GM19468 (cell line): ENCODE measurements around the gene NEK2.
"Not testable (repeated sequence)": the region's sequence is repeated elsewhere in the genome, so short reads cannot be mapped to it uniquely, and the experiment has no call there.

Experiments
- ATAC-seq: cut with Tn5 transposase; IDR thresholded peaks from one replicate; pipeline ENCODE4 v1.9.1; 2021; ENCODE audit warnings: mild to moderate bottlenecking, moderate library complexity, moderate number of reproducible peaks; ENCODE audit not compliant: unreplicated experiment; ENCODE audit errors: extremely low read depth

Gene NEK2

DNA sequence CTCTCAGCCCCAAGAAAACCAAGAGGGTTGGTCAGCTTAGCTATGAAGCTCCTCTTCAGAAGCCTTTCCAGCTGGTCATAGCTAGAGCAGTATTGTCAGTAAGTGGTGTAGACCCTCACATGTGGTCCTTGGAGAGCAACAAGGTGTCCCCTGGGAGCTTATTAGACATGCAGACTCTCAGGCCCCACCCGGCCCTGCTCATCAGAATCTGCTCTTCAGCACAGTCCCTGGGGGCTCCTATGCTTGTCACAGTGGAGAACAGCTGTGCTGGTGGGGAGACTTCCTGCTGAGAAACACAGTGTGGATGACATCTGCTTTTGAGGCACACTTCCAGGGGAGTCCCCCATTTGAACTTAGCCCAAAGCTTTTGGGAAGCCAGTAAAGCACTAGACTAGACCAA lies 21.9 kb upstream of the NEK2 start:
- peak; percentile 62 for ATAC-seq

DNA sequence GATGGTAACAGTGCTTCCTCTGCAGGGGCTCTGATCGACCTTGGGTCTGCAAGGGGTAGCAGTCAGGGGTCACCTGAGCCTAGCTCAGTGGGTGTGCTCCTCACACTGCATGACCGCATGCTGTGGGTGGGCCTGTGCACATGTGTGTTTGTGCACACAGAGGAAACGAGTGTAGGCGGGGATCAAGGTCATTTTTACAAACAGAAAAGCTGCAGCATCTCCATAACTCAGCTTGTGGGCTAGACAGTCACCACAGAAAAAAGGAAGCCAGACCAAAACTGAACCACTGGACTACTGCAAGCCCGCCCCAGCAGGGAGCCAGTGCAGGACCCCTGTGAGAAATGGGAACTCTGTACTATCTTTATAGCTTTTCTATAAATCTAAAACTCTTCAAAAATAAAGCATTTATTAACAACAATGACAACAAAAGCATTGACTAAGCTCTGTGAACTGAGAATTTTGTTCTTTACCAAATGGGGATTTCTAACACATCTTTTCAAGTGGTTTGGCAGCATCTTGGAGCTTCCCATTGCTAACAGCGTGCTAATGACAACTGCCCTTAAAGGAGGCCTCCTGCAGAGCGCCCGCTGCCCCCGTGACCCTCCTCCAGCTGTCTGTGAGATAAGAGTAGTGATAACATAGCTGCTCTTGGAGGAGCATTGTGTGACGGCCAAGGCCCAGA lies 19.9 kb upstream of the NEK2 start:
- ATAC-seq: peak; percentile 29

DNA sequence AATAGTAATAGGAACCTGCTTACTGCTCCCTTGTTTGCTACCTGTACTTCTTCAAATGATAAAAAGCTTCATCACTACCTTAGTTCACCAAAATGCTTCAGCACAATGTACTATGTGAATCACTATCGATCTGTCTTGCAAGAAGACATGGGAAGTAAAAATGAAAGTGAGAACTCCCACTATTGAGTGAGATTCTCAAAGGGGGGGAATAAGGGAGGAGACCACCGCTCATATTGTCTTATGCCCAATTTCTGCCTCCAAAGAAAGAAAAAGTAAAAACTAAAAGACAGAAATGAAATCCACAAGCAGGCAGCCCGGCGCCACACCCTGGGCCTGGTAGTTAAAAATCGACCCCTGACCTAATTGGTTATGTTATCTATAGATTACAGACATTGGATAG lies 18.5 kb upstream of the NEK2 start:
- not testable (repeated sequence) for ATAC-seq

DNA sequence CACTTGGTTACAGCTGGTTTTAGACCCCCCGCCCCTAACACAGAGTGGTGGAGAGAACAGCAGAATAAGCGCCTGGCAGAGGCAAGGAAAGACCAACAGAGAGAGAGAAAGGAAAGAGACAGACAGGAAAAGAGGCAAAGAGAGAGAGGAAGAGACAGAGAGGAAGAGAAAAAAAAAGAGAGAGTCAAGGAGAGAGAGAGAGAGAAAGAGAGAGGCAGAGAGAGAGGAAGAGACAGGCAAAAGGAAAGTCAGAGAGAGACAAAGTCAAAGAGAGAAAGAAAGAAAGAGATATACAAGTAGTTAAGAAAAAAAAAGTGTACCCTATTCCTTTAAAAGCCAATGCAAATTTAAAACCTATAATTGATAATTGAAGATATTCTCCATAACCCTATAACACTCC lies 13.0 kb upstream of the NEK2 start:
- ATAC-seq: no peak

DNA sequence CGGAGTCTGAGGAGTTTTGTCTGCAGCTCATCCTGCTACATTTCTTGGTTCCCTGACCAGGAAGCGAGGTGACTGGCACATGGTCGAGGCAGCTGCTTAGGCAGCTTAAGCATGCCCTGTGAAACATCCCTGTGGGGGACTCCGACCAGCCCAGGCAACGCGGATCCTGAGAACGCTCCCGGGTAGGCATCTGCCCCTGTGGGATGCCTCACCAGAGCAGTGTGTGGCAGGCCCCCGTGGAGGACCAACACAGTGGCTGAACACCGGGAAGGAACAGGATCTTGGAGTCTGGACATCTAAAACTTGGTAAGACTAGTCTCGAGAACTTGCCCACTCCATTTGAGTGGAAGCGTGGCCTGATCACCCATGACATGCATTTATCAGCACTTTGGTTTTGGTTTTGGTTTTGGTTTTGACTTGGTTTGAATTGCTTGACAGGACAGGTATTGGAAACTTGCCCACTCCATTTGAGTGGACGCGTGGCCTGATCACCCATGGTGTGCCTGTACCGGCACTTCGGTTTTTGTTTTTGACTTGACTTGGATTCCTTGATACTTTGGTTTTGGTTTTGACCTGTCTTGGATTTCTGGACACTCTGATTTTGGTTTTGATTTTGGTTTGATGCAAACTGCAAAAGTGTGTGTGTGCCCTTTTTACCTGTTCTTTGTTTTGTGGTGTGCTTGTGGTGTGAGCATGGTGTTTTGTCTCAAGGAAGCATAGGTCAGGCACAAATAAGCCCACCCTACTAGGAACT lies 12.2 kb upstream of the NEK2 start:
- ATAC-seq: no peak

DNA sequence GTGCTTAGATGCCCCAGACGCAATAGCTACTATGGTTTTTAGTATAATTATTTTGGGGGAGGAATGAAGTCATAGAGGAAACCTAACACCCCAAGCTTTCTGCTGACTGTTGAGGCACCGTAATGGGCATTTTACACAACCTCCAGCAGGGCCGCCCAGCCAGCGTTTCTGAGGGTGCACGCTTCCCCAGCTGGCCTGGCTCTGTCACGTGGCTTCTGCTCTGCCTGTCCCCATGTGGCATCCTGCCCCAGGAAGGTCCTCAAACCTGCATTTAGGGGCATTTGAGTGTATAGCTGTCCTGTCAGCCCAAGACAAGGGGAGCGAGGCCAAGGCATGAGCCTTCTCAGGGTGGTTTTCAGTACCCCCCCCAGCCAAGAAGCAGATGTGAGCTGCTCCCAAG lies 10.4 kb upstream of the NEK2 start:
- no peak for ATAC-seq

DNA sequence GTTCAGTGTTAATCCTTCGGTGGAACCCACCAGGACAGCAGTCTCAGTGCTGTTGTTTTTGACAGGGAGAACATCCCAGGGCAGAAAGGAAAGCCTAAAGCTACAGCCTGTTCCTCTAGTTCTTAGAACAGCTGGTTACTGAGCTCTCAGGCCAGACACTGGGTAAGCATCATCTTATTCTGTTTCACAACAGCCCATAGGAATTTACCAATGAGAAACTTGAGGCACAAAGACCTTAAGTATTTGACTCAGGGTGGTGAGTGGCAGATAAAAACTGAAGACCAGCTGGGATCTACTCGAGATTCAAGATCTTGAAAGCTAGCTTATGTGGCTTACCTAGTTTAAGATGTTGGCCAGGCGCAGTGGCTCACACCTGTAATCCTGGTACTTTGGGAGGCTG lies 9.4 kb upstream of the NEK2 start:
- no peak for ATAC-seq

DNA sequence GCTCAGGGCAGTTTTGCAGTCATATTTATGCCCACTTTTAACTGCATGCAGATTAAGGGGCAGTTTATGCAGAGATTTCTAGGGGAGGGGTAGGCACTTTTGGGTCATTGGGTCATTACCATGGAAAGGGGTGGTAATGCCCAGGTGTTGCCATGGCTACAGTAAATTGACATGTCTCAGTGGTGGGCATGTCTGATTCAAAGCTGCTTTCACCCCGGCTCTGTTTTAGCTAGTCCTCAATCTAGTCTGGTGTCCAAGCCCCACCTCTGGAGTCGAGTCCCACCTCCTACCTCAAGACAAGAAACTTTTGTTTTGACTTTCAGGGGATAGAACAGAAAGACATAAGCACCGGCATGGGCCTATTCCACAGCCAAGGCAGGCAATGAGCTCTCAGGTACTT lies 8.9 kb upstream of the NEK2 start:
- ATAC-seq: no peak

DNA sequence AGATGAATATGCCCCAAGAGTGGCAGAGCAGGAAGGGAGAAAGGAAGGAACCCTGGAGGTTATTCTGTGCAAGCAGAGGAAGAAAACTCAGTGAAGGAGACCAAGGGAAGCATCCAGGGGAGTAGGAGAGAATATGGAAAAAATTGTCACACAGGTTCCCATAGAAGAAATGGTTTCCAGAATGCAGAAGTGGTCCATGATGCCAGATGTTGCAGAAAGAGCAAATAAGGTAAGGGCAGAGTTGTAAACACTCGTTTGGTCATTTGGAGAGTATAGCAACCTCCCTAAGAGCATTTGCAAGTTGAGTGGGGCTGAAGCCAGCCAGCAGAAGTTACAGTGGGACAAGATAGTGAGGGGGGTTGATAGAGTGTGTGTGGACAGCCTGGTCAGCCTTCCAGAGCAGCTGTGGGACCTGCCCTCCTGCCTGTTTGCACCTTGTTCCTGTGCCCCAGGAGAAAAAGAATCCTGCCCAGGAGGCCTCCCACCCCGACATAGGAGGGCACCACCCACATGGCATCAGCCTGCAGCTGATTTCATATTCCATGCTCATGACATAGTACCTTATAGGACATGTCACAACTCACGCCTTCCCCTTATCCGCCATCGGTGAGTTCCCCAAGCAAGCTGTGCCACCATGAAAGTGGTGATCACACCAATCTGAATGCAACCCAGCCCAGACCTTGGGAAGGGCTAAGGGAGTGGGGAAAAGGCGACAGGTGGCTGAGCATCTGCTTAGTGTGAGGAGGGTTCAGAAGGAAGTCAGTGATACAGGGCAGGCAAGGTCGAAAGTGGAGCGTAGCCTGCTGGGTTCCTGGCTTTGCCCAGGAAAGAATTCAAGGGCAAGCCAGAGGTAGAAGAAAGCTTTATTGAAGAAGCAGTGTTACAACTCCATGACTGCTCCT lies 8.2 kb upstream of the NEK2 start:
- no peak for ATAC-seq

DNA sequence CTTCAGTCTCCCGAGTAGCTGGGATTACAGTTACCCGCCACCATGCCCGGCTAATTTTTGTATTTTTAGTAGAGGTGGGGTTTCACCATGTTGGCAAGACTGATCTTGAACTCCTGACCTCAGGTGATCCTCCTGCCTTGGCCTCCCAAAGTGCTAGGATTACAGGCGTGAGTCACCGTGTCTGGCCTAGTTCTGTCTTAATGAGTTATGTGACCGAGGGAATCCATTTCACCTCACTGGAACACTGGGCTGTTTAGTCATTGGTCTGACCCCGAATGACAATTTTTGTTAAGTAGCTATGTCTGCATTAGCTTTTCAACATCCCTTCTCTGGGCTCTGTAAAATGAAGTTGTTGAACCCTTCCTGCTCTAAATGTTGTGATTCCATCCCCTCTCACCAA lies 6.8 kb upstream of the NEK2 start:
- ATAC-seq: not testable (repeated sequence)

DNA sequence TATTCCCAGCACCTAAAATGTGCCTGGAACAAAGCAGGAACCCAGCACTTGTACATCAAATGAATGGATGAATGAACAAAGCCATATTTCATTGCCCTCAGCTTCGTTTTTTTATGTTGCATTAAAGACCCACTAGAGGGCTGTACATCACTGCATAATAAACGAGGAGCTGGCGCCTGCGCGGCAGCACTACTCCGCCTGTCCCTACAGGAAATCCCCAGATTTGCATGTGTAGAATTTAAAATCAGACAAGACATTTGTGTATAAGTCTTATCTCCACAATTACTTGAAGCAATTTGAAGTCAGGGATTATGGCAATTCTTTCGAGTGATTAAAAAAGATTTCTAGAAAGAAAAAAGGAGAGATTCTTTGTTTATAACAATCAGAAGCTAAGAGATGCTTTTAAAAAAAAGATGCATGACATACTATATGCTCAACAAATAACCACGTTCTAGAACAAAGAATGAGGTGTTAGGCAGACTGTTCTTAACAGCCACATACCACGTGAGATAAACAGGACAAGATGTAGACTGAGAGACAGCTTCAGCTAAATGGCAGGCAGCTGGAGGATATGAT lies 5.4 kb upstream of the NEK2 start:
- ATAC-seq: peak; percentile 67

DNA sequence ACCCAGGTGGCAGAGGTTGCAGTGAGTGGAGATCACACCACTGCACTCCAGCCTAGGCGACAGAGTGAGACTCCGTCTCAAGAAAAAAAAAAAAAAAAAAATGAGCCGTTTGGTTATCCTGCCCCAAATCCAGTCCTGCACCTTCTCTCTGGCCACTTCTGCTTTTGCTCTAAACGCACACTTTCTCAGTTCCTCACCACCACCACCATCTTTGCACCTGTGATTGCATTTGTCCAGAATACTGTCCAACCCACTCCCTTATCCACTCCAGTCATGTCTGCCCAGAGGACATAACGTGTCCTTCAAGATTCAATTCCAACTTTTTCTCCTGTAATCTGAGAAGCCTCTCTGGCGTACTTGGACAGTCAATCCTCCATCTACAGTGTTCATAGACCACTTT lies 2.2 kb upstream of the NEK2 start:
- ATAC-seq: no peak

DNA sequence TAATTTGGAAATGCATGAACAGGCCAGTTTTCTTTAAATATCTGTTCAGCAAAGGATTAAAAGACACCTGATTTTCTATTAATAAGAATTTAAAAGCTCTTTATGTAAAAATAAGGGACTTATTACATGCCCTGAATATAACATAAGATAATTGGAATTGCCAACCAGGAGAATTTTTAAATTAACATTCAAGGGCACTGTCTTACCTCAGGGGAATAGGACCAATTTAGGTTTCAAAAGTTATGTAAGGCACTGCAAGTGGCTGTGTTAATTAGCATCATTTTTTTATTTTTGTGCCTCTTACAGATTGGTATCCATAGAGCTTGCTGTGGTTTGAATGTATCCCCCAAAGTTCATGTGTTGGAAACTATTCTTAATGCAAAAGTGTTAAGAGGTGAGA lies 1.3 kb upstream of the NEK2 start:
- ATAC-seq: no peak

DNA sequence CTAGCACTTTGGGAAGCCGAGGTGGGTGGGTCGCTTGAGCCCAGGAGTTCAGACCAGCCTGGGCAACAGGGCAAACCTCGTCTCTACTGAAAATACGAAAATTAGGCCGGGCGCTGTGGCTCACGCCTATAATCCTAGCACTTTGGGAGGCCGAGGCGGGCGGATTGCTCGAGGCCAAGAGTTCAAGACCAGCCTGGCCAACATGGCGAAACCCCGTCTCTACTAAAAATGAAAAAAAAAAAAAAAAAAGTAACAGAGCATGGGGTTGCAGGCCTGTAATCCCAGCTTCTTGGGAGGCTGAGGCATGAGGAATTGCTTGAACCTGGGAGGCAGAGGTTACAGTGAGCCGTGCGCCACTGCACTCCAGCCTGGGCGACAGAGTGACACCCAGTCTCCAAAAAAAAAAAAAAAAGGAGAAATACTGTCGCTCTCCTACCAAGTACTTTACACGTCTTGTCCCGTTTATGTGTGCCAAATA lies 724 bp upstream of the NEK2 start:
- no peak for ATAC-seq

DNA sequence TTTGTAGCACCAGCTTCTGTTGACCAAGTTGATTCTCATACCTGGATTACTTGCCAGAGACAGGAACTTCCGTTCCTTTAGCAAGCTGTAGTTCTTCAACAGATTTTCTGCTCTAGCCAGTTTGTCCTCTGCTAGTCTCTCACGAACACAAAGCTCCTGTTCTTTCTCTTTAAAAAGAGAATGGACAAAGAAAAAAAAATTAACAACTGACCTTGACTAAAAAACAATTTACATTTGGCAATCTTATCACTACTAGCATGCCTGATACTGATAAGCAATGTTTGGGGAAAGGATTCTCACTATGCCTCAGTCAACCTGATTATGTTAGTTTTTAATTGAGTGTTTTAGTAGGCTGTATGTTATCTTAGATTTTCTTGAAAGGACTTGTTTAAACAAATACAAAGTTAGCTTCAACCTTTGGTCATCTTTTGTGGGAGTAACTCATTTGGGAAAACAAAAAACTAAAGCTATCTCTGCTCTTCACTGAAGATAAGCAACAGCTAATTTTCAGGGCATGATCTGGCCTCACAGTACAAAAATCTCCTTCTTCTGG lies 8.3 kb downstream of the NEK2 start:
- no peak for ATAC-seq

DNA sequence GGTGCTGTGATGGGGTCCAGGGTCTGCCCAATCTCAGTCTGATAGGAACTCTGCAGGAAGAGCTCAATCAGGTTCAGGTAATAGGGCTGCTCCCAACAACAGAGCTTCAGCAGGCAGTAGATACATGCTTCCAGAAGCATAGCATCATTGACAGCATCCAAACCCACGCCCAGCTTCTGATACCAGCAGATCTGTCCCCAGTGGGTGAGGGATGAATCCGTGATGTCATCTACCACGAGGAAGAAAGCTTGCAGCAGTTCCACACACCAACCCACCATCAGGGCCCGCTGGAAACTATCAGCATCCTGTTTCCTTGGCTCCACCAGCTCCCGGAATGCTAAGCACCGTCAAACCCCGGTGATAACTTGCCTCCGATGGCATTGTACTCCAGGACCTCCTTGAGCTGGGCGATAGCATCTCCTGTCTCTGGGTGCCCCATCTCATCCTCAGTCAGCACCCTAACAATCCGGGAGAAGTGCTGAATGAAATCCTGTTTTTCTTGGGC lies 14.7 kb downstream of the NEK2 start:
- ATAC-seq: no peak

DNA sequence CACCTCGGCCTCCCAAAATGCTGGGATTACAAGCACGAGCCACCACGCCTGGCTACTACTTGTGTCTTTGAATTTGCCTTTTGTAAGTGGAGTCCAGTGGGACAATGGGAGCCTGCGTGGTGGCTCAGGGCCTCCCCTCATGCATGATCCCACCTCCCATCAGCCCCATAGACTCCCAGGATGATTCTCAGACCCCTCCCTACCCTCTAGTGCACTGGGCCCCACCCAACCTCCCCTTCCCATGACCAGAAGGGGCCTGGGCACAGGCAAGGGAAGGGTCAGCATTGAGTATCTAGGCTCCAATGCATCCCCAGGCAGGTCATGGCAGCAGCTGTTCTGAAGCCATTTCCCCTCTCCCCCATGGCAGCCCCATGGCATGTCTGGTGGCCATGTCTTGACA lies 18.7 kb downstream of the NEK2 start:
- ATAC-seq: no peak

DNA sequence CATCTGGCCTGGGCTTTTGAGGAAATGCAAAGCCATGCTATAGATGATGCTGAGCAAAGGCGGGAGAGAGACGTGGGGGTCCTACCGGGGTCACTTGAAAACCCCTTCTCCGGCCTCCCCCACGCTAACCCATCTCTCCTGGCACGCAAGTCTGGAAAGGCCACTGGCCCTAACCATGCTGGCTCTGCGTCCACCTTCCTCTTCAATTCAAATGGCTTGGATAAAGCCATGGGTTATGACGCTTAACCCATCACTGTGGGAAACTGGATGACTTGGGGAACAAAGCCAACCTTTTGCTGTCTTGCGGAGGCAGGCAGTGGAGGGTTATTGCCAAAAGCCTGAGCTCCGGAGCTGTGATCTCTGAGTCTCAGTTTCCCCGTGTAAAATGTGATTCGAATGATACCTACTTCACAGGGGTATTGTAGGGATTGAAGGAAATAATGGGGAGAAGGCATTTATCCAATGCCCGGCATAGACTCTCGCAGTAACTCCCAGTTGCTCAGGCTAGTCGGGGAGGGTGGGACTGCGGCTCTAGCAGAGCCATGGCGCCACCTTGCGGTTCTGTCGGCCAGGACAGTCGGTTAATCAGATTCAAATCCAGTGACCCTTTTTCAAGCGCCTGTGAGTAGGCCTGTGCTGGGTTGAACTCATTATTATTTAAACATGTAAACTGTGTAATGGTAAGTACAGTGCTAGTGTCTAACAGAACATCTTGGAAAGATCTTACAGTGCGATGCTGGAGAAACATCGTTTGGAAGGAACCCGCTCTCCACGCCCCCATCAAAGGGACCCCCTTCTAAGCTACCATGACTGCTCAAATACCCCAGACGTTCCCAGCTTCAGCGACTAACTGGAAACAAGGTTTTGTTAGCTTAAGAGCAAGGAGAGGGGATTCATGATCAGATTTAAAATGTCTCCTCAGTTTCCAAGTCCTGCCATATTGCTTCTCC lies 20.3 kb downstream of the NEK2 start:
- ATAC-seq: peak; percentile 67

DNA sequence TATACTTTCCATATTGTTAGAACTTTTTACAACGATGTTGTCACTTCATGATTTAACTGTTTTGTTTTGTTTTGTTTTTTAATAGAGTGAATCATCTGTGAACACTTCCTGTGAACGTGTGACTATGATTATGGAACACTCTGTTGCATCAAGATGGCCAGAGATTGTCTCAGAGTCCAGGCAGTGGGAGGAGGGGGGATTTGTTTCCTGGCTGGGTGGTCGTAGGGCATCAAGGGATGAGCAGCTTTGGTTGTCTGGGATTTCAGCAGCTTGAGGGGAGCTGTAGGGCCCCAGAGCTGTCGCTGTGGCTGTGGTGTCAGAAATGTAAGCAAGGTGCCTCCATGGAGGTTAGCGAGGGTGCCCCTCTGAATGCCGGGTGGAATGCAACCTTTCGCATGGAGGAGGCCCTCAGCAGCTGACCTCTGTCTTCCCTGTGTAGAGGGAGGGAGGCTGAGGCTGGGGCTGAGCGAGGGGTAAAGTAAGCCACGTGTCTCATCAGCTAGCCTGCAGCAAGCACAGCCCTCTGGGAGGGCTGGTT lies 21.4 kb downstream of the NEK2 start:
- no peak for ATAC-seq
